HG02763 (cell line): ENCODE results near the gene LMNA.
A peak's percentile ranks its signal among the peaks of the same experiment; 100 is the strongest.
"Not testable (repeated sequence)": the region's sequence is repeated elsewhere in the genome, so short reads cannot be mapped to it uniquely, and the experiment has no call there.

Experiments
- ATAC-seq: cut with Tn5 transposase; IDR thresholded peaks from one replicate; pipeline ENCODE4 v1.9.1; 2021; ENCODE audit warnings: mild to moderate bottlenecking, moderate library complexity; ENCODE audit not compliant: unreplicated experiment

Gene LMNA

GRCh38 chr1:156121005-156121404, 6.5 kb downstream of the LMNA start:
- not testable (repeated sequence) for ATAC-seq

DNA sequence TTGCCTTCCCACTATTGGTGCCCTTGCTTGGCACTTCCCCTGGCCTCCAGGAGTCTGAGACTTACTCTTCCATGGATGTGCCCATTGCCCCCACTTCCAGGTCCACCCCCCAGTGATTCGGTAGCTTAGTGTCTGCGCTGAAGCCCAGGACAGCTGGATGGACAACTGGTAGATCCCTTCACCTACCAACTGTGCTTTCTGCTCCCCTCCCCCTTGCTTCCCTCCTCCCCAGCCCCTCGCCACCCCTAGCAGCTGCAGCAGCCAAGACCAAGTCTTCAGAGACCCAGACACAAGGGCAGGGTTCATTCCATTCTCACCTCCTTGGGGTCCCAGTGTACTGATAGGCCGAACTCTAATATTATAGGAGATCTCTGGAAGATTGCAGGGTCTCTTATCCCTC, 6.9 kb downstream of the LMNA start:
- no peak for ATAC-seq

DNA sequence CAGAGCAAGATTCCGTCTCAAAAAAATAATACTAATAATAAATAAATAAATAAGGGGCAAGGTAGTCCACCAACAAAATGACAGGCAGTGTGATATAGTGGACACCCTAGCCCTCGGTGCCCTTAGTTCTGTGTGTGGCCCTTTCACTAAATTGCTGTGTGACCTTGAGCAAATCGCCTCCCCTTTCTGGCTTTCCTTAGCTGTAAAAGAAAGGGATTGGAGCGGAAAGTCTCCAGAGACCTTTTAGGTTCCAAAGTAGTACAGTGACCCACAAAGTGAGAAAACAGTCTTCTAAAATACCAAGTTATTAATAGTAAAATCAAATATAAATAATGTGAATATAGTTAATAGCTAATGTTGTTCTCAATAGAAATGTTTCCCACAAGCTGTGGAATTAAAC, 7.6 kb downstream of the LMNA start:
- no peak for ATAC-seq

DNA sequence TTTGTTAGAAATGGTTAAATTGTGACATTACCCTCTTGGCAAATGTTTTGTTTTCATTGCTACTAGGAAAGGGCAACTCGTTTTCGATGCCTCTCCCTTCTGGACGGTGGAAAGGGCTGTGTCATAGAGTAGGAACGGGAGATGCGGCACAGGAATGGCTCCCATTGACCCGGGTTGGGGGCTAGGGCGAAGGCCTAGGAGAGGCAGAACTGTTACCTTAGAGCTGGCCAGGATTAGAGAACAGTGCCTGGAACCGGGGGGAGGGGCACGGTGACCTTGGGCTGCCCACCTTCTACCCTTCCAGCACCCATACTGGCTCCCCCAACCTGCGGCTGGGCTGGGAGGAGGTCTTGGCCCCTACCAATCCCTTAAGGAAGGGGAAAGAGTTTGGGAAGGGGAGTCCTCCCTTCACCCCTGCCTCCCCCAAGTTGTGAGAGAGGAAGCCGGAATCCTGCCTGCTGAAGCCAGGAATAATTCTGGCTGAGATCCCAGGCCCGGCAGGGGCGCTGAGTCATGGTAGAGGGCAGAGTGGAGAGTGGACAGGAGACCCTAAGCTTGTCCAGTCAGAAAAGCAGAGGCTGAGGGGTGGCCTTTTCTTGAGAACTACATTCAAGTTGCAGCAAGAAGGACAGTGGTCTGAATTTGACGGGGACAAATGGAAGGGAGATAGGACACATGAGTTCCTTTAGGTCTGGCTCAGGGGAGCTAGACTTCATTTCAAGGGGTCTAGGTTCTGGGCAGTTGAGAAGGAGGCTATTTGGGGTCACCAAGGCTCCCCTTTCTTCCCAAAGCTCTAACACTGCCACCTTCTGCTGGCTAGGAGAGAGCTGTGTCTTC, 8.2 kb downstream of the LMNA start:
- ATAC-seq: no peak

- no peak for ATAC-seq
Measured at GRCh38 chr1:156123356-156124196, 9.1 kb downstream of the LMNA start.

- no peak for ATAC-seq
Measured at GRCh38 chr1:156124557-156125483, 10.3 kb downstream of the LMNA start.

- not testable (repeated sequence) for ATAC-seq
Measured at GRCh38 chr1:156125544-156125943, 11.0 kb downstream of the LMNA start.

- ATAC-seq: peak; percentile 39
Measured at GRCh38 chr1:156126043-156126629, 11.6 kb downstream of the LMNA start.

DNA sequence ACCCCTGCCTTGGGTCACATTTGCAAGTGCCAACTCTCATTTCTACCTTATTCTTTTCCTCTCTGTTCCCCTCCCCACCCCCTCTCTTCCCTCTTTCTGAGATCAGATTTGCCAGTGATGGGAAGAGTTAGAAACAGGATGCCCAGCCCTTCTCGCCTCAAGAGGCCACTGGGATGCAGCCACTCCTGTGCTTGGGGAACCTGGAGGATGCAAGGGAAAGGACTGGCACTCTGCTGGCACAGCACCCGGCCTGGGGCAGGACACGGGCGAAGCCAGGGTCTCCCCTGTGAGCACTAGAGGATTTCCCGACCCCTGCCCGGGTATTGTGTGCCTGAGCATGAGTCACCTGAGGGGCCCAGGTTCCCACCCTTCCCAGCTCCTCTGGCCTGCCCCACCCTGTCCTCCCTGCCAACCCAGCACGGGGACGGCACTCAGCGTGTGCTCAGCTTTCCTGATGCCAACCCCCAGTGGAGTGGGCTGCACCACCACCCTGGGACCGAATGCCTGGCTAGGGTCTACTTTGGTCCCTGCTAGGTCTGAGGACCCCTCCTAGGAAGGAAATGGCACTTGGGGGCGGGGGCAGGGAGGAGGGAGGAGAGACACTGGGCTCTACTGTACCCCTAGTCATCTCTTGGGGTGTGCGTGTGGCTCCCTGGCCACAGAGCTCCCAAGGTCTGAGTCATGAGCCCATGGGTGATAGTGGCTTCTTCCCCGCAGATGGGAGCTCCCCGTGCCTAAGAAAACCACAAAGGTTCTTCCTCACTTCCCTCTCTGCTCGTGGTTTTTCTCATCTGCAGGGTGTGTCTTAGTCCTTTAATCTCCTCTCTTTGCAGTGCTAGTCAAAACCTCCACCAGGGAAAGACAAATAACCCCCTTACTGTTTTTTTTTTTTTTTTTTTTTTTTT, 12.4 kb downstream of the LMNA start:
- ATAC-seq: peak; percentile 32

- no peak for ATAC-seq
Measured at GRCh38 chr1:156128308-156128653, 13.8 kb downstream of the LMNA start.

DNA sequence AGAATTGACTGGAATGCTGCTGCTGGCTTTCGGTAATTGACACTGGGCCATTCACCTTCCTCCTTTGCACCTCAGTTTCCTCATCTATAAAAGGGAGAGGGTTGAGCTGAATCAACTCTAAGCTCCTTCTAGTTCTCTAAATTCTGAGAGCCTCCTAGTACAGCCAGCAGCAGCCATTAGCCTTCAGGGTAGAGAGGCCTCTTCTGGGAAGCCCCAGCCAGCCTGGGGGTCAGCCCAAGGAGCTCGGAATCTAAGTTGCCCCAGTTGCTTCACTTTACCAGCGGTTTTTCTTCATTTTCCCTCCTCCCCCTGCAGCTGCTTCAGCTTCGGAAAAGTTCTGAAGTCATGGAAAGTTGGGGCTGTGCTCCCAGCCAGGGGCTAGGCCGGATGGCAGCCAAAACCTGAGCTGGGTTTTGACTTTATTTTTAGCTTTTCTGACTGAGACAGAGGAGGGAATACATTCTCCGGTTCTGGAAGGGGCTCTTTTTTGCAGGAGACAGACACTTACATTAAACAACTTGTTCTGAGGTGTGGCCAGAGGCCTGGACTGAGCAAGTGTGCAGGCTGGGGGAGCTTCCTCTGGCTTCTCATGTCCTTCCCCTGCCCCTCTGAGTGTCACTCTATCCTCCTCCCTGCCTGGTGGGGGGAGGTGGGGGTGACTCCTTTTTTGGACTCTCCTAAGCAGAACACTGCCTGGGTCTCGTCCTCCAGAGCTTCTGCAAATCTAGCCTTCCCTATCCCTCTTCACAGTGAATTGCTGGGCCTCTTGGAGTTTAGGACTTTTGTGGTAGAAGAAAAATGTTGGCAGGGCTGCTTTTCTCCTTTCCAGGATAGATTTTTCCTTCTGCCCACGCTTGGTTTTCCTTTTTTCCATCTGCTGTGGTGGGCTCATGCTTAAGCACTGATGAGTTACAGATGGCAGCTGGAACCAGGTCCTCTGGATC, 14.4 kb downstream of the LMNA start:
- ATAC-seq: no peak

DNA sequence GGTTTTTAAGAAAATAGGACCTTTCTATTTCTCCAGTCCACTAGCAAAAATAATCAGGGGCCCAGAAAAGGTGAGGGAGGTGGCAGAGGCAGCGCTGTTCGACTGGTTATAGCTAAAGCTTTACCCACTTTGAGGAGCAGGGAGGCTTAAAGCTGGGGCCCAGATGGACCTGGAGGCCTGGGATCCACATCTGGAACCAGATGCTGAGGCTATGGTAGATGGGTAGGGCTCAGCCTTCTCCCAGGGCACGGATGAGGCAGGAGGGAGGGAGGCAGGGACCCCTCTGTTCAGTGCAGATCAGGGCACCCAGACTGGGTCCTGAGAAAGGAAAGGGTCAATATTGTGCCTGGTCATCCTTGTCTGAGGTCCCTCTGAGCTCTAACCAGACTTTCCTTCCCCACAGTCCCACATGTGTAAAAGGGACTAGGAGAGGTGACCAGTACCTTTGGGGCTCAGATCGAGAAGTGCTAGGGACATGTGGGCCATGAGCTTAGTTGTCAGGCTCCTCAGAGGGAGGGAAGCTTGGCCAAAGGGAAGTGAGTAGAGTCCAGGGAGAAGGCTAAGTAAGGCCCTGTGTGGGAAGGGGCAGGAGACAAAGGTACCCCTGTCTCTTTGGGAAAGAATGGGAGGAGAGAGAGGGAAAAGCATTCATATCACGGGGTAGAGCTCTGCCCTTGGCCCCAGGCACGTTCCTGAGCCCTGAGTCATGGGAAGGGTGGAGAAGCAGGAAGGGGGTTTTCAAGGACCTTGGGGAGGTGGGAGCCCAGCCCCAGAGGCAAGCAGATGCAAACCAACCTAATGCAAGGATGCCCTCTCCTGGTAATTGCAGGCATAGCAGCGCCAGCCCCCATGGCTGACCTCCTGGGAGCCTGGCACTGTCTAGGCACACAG, 15.4 kb downstream of the LMNA start:
- ATAC-seq: no peak

GRCh38 chr1:156130578-156130942, 16.0 kb downstream of the LMNA start:
- no peak for ATAC-seq

DNA sequence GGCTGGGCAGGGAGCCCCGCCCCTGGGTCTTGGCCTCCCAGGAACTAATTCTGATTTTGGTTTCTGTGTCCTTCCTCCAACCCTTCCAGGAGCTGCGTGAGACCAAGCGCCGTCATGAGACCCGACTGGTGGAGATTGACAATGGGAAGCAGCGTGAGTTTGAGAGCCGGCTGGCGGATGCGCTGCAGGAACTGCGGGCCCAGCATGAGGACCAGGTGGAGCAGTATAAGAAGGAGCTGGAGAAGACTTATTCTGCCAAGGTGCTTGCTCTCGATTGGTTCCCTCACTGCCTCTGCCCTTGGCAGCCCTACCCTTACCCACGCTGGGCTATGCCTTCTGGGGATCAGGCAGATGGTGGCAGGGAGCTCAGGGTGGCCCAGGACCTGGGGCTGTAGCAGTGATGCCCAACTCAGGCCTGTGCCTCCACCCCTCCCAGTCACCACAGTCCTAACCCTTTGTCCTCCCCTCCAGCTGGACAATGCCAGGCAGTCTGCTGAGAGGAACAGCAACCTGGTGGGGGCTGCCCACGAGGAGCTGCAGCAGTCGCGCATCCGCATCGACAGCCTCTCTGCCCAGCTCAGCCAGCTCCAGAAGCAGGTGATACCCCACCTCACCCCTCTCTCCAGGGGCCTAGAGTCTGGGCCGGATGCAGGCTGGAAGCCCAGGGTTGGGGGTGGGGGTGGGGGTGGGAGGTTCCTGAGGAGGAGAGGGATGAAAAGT, 20.4 kb downstream of the LMNA start:
- ATAC-seq: no peak

- ATAC-seq: no peak
Measured at GRCh38 chr1:156135930-156136871, 21.7 kb downstream of the LMNA start.

DNA sequence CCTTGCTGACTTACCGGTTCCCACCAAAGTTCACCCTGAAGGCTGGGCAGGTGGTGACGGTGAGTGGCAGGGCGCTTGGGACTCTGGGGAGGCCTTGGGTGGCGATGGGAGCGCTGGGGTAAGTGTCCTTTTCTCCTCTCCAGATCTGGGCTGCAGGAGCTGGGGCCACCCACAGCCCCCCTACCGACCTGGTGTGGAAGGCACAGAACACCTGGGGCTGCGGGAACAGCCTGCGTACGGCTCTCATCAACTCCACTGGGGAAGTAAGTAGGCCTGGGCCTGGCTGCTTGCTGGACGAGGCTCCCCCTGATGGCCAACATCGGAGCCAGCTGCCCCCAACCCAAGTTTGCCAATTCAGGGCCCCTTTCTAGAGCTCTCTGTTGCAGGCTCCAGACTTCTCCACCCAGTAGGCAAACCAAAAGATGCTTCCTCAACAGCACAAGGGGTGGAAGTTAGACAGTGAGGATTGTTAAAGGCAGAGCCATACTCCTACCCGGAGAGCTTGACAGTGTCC, 22.5 kb downstream of the LMNA start:
- ATAC-seq: no peak
